Endothelial cell of umbilical vein (primary cell): ENCODE data around the gene PDIA4. TPM values are rescaled to one million over a fixed set of nuclear protein-coding genes. Genes with fewer than 3 reads are reported as not detected.

Experiments used
- BruUV-seq: library from RNA; stranded (reverse); fragments of 400-500 nt; replicated peaks from 2 replicates; lab custom pipeline; 2021; lab: Mats Ljungman, UMichigan
- CTCF ChIA-PET: fragments of 300-600, 350-600 bp; sonication (Branson Sonifier 250); formaldehyde crosslinking; loops from one replicate; lab custom pipeline; 2021; ENCODE audit warnings: antibody characterized with exemption, inconsistent platforms; lab: Charles Lee
- POLR2A ChIA-PET: fragments of 300-600, 350-600 bp; sonication (Branson Sonifier 250); formaldehyde crosslinking; loops from one replicate; lab custom pipeline; 2021; ENCODE audit warnings: antibody characterized with exemption, inconsistent platforms; lab: Charles Lee
- DNase-seq: peaks from one replicate; pipeline ENCODE4 v3.0.0-alpha.2; 2011; ENCODE audit warnings: low read depth, low spot score
- FAIRE-seq: peaks from 2 replicates; lab custom pipeline; 2011; peaks lifted over from hg19 to GRCh38; lab: Jason Lieb, UNC
- H2AFZ ChIP-seq: 2 replicates; pipeline ENCODE4 v1.6.0; 2012; ENCODE audit warnings: low read depth, low read length, control low read depth, inconsistent platforms
- H3K27ac ChIP-seq: 2 replicates; pipeline ENCODE4 v1.5.1; 2011; ENCODE audit warnings: low read depth, mild to moderate bottlenecking, control low read depth, low read length, moderate library complexity; ENCODE audit not compliant: insufficient read depth
- H3K27me3 ChIP-seq, 2 experiments: 2 replicates each; pipeline versions ENCODE4 v1.6.0 to v1.6.1; 2011; ENCODE audit warnings: low read length in 2 of 2, mixed read lengths in 1 of 2; ENCODE audit not compliant: control insufficient read depth in 2 of 2, insufficient read depth in 2 of 2
- H3K36me3 ChIP-seq, 2 experiments: 2 replicates in 1 of 2; 3 replicates in 1 of 2; pipeline ENCODE4 v1.5.1; 2011; ENCODE audit warnings: low read length in 2 of 2, mild to moderate bottlenecking in 1 of 2, moderate library complexity in 1 of 2; ENCODE audit not compliant: control insufficient read depth in 2 of 2, insufficient read depth in 2 of 2; ENCODE audit errors: extremely low read depth in 1 of 2
- H3K4me1 ChIP-seq: 3 replicates; pipeline ENCODE4 v1.5.1; 2011; ENCODE audit warnings: mild to moderate bottlenecking, low read length; ENCODE audit not compliant: control insufficient read depth, insufficient read depth; ENCODE audit errors: extremely low read depth
- H3K4me2 ChIP-seq: 2 replicates; pipeline ENCODE4 v1.6.1; 2011; ENCODE audit warnings: low read length, control low read depth, mixed read lengths; ENCODE audit not compliant: insufficient read depth
- H3K4me3 ChIP-seq, 3 experiments: fragments of 200-600 bp in 1 of 3; sonication (generic), shearing (Covaris generic) in 1 of 3; replicated peaks in 1 of 3; 2 replicates each; pipeline ENCODE4 v1.5.1; 2011 to 2016; ENCODE audit warnings: control low read depth in 3 of 3, low read length in 3 of 3, mild to moderate bottlenecking in 2 of 3, inconsistent platforms in 1 of 3, low read depth in 1 of 3, moderate library complexity in 1 of 3; ENCODE audit not compliant: insufficient read depth in 1 of 3
- H3K79me2 ChIP-seq: 2 replicates; pipeline ENCODE4 v1.6.0; 2012; ENCODE audit warnings: low read length, inconsistent platforms; ENCODE audit not compliant: control insufficient read depth, insufficient read depth
- H3K9ac ChIP-seq: replicated peaks from 2 replicates; pipeline ENCODE3; 2011; ENCODE audit warnings: low read length, control low read depth; ENCODE audit not compliant: insufficient read depth; ENCODE audit errors: extremely low read depth
- H3K9me1 ChIP-seq: replicated peaks from 3 replicates; pipeline ENCODE4 v1.6.0; 2011; ENCODE audit warnings: mild to moderate bottlenecking, low read length; ENCODE audit not compliant: control insufficient read depth, insufficient read depth; ENCODE audit errors: extremely low read depth
- H3K9me3 ChIP-seq: replicated peaks from 2 replicates; pipeline ENCODE4 v1.5.1; 2012; ENCODE audit warnings: low read length, inconsistent platforms; ENCODE audit not compliant: control insufficient read depth, insufficient read depth
- H4K20me1 ChIP-seq: replicated peaks from 2 replicates; pipeline ENCODE3; 2011; ENCODE audit warnings: mild to moderate bottlenecking, low read length; ENCODE audit not compliant: control insufficient read depth, insufficient read depth; ENCODE audit errors: extremely low read depth
- CTCF ChIP-seq, 2 donors: IDR thresholded peaks; 1 replicate in 1 of 2; 2 replicates in 1 of 2; pipeline ENCODE4 v1.5.1; 2011; ENCODE audit warnings: low read length in 2 of 2, mild to moderate bottlenecking in 2 of 2, moderate library complexity in 2 of 2, control low read depth in 1 of 2, inconsistent platforms in 1 of 2, low read depth in 1 of 2; ENCODE audit not compliant: insufficient read depth in 1 of 2; ENCODE audit errors: extremely low read depth in 1 of 2
- EZH2 ChIP-seq: IDR thresholded peaks from 2 replicates; pipeline ENCODE4 v1.6.1; 2012; ENCODE audit warnings: borderline replicate concordance, low read depth, mild to moderate bottlenecking, moderate library complexity, low read length, inconsistent platforms; ENCODE audit not compliant: severe bottlenecking
- FOS ChIP-seq: IDR thresholded peaks from 2 replicates; pipeline ENCODE4 v1.6.1; 2011; ENCODE audit warnings: mild to moderate bottlenecking, low read length, moderate library complexity, borderline replicate concordance; ENCODE audit not compliant: insufficient read depth
- GATA2 ChIP-seq: IDR thresholded peaks from 2 replicates; pipeline ENCODE4 v1.7.0; 2011; ENCODE audit warnings: low read depth, mild to moderate bottlenecking, moderate library complexity, mixed read lengths, low read length; ENCODE audit not compliant: insufficient read length, insufficient read depth
- JUN ChIP-seq: IDR thresholded peaks from 2 replicates; pipeline ENCODE4 v1.6.1; 2011; ENCODE audit warnings: borderline replicate concordance, low read depth; ENCODE audit not compliant: insufficient read length, insufficient read depth
- MAX ChIP-seq: IDR thresholded peaks from 2 replicates; pipeline ENCODE4 v1.6.1; 2011; ENCODE audit not compliant: insufficient read depth, insufficient read length
- MYC ChIP-seq: IDR thresholded peaks from one replicate; pipeline ENCODE4 v1.6.1; 2011; ENCODE audit warnings: mild to moderate bottlenecking, low read depth, low read length
- POLR2A ChIP-seq: IDR thresholded peaks from 2 replicates; pipeline ENCODE4 v1.6.1; 2012; ENCODE audit warnings: low read depth, mild to moderate bottlenecking, control low read depth, low read length
- POLR2AphosphoS5 ChIP-seq: IDR thresholded peaks from 2 replicates; pipeline ENCODE4 v1.6.1; 2012; ENCODE audit warnings: low read depth, mild to moderate bottlenecking, control low read depth, low read length, moderate library complexity; ENCODE audit not compliant: insufficient read depth
- dilution Hi-C: fragments of 300-500 bp; cut with MboI; formaldehyde crosslinking; loops from one replicate; pipeline ENCODE4 v1.15.0; 2019; ENCODE audit warnings: low sequenced_read_pairs; ENCODE audit not compliant: extremely low pct_ligation_motif_present
- intact Hi-C: fragments of 100-400 bp; cut with micrococcal nuclease; formaldehyde crosslinking; loops from one replicate; pipeline ENCODE4 v1.10.0; 2022
- polyA plus RNA-seq, 4 experiments: library from polyadenylated mRNA; depleted of rRNA in 3 of 4; stranded (reverse) in 3 of 4; unstranded in 1 of 4; fragments of >200 nt; gene quantifications; 2 replicates each; pipeline versions ENCODE4 v1.2.1 to v1.2.3, GENCODE V29; 2011 to 2012; ENCODE audit warnings: missing spikeins in 1 of 4
- total RNA-seq: library from RNA; stranded (reverse); gene quantifications from 2 replicates; pipeline ENCODE4 v1.2.3, GENCODE V29; 2021

Gene PDIA4
- total and polyA plus RNA-seq, 2 donors (not counting 3 experiments of a cell fraction or from before 2014, with no cell fraction given): 217 to 308 TPM

- BruUV-seq: TSS peak; percentile 38
- intact Hi-C loops: loop anchor here (5.0 to 10.0 kb wide), 2 partner anchors 120 to 468 kb away; partner anchors contain the start of genes ZNF398 and ZNF746
- Histone ChIP-seq H3K36me3 (no peaks in the 10 kb centered on the region), H3K27ac (no peak overlapping the region), H3K27me3 (no peaks in the 10 kb centered on the region), H3K4me1 (peaks cover 12% of the 10 kb centered on the region), H3K9ac (peak overlapping the region; percentile 88), H3K4me3 (peak overlapping the region; percentile 62 to 91 (median 80)), H3K79me2 (peaks cover 57% of the 10 kb centered on the region), H3K9me1 (no peaks in the 10 kb centered on the region), H4K20me1 (no peaks in the 10 kb centered on the region), H3K9me3 (no peaks in the 10 kb centered on the region), H3K4me2 (peak overlapping the region; percentile 86), H2AFZ (no peak overlapping the region)
- dilution Hi-C loops: no loop called here
- ChIA-PET POLR2A (interaction anchor here (2.4 kb wide), 1 partner anchor 39 kb away, joined by 7 read pairs; no protein-coding TSS in a partner anchor), CTCF (interaction anchor here (4.9 to 7.6 kb wide), 2 partner anchors 21 to 38 kb away, joined by 40 to 79 read pairs; no protein-coding TSS in a partner anchor)
- TF ChIP-seq JUN (no peak), EZH2 (no peak), GATA2 (no peak), CTCF (IDR thresholded peaks at IDR 0.05; ENCODE audit: extremely low read depth in 1 of 2, insufficient read depth in 1 of 2, low read depth in 1 of 2, low read length in 2 of 2) (no peak), MAX (no peak), POLR2A (no peak), MYC (no peak), POLR2AphosphoS5 (no peak), FOS (no peak)
- no peak for FAIRE-seq
- no peak for DNase-seq
Observed at GRCh38 chr7:149027055-149027454, 1.2 kb downstream of the PDIA4 start.
